ENCODE measurements around the gene PDE12.

DNA sequence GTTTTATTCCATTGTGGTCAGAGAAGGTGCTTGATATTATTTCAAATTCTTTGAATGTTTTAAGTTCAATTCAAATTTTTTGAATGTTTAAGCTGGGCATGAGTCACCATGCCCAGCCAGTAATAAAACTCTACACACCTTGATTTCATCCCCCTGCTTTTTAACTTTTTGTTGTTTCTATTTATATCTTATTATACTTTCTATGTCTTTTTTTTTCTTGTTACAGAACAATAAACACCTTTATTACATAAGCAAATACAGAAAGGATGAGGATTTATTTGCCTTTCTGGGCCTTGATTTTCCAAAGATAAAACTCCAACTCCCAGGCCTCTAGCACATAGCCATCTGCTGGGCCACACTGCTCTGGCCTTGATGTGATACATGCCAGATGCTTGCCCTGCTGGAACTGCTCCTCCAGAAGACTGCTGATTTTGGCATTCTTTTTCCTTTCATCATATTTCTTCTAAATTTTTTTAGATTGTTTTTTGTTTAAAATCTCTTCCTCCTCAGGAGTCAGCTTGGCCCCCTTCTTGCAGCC is 25.9 kb upstream of the PDE12 start:
- TF ChIP-seq ZNF274 (IDR thresholded peaks at IDR 0.05; ENCODE audit: borderline replicate concordance, extremely low read depth, low read length) (no peak), POLR2A (IDR thresholded peaks at IDR 0.05; ENCODE audit: control extremely low read depth in 1 of 2, low read depth in 2 of 2, low read length in 2 of 2) (no peak), CEBPB (IDR thresholded peaks at IDR 0.05; ENCODE audit: low read depth, low read length) (no peak), TAF7 (optimal IDR thresholded peaks at IDR 0.05; ENCODE audit: borderline replicate concordance, low read depth, low read length) (no peak), EP300 (IDR thresholded peaks at IDR 0.05; ENCODE audit: borderline replicate concordance in 1 of 2, low read depth in 2 of 2, low read length in 2 of 2) (no peak), RAD21 (IDR thresholded peaks at IDR 0.05 in 1 of 2, conservative IDR thresholded peaks at IDR 0.05 in 1 of 2; ENCODE audit: low read depth in 2 of 2, low read length in 2 of 2) (no peak), TAF1 (IDR thresholded peaks at IDR 0.05; ENCODE audit: low read depth, low read length) (no peak), SP2 (IDR thresholded peaks at IDR 0.05; ENCODE audit: low read length) (no peak), EZH2 (IDR thresholded peaks at IDR 0.05; ENCODE audit: low read depth, low read length, severe bottlenecking) (no peak), POU5F1 (IDR thresholded peaks at IDR 0.05; ENCODE audit: low read depth, low read length) (no peak), POLR2AphosphoS5 (IDR thresholded peaks at IDR 0.05; ENCODE audit: low read depth, low read length) (no peak), SIN3A (conservative IDR thresholded peaks at IDR 0.05 in 1 of 2, IDR thresholded peaks at IDR 0.05 in 1 of 2; ENCODE audit: low read depth in 1 of 2, low read length in 2 of 2) (no peak)
- TF ChIP-seq, protein P1, sequence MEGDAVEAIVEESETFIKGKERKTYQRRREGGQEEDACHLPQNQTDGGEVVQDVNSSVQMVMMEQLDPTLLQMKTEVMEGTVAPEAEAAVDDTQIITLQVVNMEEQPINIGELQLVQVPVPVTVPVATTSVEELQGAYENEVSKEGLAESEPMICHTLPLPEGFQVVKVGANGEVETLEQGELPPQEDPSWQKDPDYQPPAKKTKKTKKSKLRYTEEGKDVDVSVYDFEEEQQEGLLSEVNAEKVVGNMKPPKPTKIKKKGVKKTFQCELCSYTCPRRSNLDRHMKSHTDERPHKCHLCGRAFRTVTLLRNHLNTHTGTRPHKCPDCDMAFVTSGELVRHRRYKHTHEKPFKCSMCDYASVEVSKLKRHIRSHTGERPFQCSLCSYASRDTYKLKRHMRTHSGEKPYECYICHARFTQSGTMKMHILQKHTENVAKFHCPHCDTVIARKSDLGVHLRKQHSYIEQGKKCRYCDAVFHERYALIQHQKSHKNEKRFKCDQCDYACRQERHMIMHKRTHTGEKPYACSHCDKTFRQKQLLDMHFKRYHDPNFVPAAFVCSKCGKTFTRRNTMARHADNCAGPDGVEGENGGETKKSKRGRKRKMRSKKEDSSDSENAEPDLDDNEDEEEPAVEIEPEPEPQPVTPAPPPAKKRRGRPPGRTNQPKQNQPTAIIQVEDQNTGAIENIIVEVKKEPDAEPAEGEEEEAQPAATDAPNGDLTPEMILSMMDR (IDR thresholded peaks at IDR 0.05; ENCODE audit: control extremely low read depth in 1 of 3, insufficient read depth in 1 of 3, low read depth in 1 of 3, low read length in 3 of 3), result no peak
- TF ChIP-seq, protein P2, sequence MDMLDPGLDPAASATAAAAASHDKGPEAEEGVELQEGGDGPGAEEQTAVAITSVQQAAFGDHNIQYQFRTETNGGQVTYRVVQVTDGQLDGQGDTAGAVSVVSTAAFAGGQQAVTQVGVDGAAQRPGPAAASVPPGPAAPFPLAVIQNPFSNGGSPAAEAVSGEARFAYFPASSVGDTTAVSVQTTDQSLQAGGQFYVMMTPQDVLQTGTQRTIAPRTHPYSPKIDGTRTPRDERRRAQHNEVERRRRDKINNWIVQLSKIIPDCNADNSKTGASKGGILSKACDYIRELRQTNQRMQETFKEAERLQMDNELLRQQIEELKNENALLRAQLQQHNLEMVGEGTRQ (IDR thresholded peaks at IDR 0.05; ENCODE audit: low read length), result no peak

Measured in H1 (cell line).